Stimulated activated memory B cell treated with anti-CD40 and anti-IgM and Interleukin-4, amounts not matched to agents 10 μg/mL and 1 μg/mL and 100 μg/mL, for 72 hours (primary cell): ENCODE results near the gene SARM1.

Experiments
- ATAC-seq: fragments of 150-1000 bp; cut with Tn5 transposase; 2 replicates; pipeline ENCODE4 v1.10.0; 2021
- H3K27ac Mint-ChIP-seq: one replicate; pipeline ENCODE4 v1.8.0; 2022; ENCODE audit warnings: mild to moderate bottlenecking, mixed read lengths
- H3K27me3 Mint-ChIP-seq: one replicate; pipeline ENCODE4 v1.8.0; 2022; ENCODE audit warnings: mixed read lengths
- H3K36me3 Mint-ChIP-seq: one replicate; pipeline ENCODE4 v1.8.0; 2022; ENCODE audit warnings: mixed read lengths
- H3K4me1 Mint-ChIP-seq: one replicate; pipeline ENCODE4 v1.8.0; 2022; ENCODE audit warnings: mixed read lengths
- H3K4me3 Mint-ChIP-seq: one replicate; pipeline ENCODE4 v1.8.0; 2022; ENCODE audit warnings: mild to moderate bottlenecking, moderate library complexity, mixed read lengths
- H3K9me3 Mint-ChIP-seq: one replicate; pipeline ENCODE4 v1.8.0; 2022; ENCODE audit warnings: mixed read lengths

SARM1 gene

DNA sequence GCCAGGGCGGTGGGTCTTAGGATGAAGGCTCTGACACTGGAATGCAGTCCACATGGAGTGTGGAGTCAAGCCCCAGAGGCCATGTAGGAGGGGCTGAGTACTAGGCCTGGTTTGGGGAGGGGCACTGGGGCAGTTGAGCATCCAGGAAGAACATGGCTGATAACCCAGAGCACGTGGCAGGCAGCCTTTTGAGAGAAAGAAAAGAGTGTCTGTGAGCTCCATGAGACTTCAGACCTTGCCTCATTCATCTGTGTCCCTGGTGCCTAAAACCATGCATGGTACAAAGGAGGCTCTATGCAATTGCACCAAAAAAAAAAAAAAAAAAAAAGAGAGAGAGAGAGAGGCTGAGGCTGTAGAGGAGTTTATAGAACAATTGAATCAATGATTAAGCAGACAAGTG lies 19.9 kb downstream of the SARM1 start:
- ATAC-seq: no peak
- Mint-ChIP-seq H3K27me3 (no peaks in the 10 kb centered on the region), H3K27ac (no peak overlapping the region), H3K9me3 (no peaks in the 10 kb centered on the region), H3K36me3 (peaks cover 47% of the 10 kb centered on the region), H3K4me1 (no peaks in the 10 kb centered on the region), H3K4me3 (no peak overlapping the region)

DNA sequence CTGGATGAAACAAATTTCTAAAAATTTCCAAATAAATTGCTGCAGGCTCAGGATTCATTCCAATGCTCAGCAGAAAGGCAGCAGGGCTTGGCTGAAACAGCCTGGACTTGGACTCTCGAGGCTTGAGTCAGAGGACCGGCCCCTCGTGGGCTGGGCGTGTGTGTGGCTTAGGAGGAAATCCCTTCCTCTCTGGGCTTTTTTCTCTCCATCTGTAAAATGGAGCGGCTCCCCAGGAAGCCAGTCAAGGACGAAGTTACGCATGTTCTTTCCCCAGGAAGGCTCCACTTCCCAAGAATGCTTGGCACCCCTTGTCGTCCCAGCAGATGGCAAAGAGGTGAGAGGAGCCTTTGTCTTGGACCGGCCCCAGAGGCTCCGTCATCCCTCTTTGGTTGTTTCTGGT lies 21.0 kb downstream of the SARM1 start:
- Mint-ChIP-seq H3K36me3 (peaks cover 47% of the 10 kb centered on the region), H3K9me3 (no peaks in the 10 kb centered on the region), H3K27ac (no peak overlapping the region), H3K4me3 (no peak overlapping the region), H3K4me1 (no peaks in the 10 kb centered on the region), H3K27me3 (no peaks in the 10 kb centered on the region)
- no peak for ATAC-seq

DNA sequence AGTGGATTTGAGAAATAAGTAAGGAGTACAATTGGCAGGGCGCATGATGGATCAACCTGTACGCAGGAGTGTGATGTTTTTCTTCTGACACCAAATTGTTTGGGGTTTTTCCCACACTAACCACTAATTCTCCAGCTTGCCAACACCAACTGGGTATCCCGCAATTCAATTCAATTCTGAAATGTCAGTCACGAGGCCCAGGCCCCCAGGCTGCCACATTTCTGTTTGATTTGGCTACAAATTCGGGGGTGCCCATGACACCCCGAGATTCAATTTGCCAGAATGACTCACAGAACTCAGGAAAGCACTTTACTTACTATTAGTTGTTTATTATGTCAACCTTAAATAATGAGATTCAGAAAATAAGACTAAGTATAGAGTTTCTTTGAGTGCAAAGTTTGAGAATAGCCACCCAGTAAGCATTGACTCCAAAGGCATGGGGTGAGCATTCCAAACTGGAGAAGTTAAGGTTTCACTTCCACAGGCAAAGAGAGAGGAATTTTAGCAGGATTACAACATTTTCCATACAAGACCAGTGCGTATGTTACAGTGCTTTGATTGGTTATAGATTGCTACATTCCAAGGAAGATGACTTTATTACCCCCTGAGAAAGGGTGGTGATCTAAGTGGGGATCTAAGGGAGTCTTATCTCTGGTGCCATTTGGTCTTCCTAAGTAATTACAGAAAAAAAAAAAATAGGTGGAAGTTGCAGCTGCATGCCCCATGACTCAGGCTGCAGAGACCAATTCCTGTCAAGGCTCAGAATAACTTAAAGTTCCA lies 23.0 kb downstream of the SARM1 start:
- Mint-ChIP-seq H3K27me3 (no peaks in the 10 kb centered on the region), H3K27ac (no peak overlapping the region), H3K4me3 (no peak overlapping the region), H3K9me3 (no peaks in the 10 kb centered on the region), H3K36me3 (peaks cover 42% of the 10 kb centered on the region), H3K4me1 (peaks cover 11% of the 10 kb centered on the region)
- ATAC-seq: no peak

DNA sequence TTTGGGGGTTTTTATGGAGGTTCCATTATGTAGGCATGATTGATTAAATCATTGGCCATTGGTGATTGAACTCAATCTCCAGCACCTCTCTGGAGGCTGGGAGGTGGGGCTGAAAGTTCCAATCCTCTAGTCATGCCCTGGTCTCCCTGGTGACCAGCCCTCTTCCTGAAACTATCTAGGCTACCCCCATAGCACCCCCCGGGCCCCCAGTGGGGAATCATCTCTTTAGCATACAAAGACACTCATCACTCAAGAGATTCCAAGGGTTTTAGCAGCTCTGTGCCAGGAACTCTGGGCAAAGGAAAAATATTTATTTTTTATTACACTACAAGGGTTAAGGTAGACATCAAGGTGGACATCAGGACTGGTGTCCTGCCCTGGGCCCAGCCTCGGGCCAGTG lies 23.9 kb downstream of the SARM1 start:
- peaks cover 33% of the 10 kb centered on the region for H3K36me3 Mint-ChIP-seq
- no peaks in the 10 kb centered on the region for H3K9me3 Mint-ChIP-seq
- H3K4me1 Mint-ChIP-seq: peaks cover 11% of the 10 kb centered on the region

DNA sequence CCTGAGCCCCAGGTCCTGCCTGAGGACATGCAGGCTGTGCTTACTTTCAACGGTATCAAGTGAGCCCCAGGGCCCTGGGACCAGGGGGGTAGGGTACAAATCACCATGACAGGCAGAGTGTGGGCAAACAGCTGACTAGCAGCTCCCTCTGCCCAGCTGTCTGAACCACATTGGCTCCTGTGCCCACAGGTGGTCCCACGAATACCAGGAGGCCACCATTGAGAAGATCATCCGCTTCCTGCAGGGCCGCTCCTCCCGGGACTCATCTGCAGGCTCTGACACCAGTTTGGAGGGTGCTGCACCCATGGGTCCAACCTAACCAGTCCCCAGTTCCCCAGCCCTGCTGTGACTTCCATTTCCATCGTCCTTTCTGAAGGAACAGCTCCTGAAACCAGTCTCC lies 24.5 kb downstream of the SARM1 start:
- Mint-ChIP-seq H3K27me3 (no peaks in the 10 kb centered on the region), H3K4me1 (peaks cover 11% of the 10 kb centered on the region), H3K9me3 (no peaks in the 10 kb centered on the region), H3K4me3 (no peak overlapping the region), H3K36me3 (peaks cover 27% of the 10 kb centered on the region), H3K27ac (no peak overlapping the region)
- no peak for ATAC-seq

More for the DNA sequence above, 23.9 kb downstream of the SARM1 start:
- no peak for ATAC-seq
- no peak overlapping the region for H3K4me3 Mint-ChIP-seq
- no peaks in the 10 kb centered on the region for H3K27me3 Mint-ChIP-seq
- H3K27ac Mint-ChIP-seq: no peak overlapping the region

DNA sequence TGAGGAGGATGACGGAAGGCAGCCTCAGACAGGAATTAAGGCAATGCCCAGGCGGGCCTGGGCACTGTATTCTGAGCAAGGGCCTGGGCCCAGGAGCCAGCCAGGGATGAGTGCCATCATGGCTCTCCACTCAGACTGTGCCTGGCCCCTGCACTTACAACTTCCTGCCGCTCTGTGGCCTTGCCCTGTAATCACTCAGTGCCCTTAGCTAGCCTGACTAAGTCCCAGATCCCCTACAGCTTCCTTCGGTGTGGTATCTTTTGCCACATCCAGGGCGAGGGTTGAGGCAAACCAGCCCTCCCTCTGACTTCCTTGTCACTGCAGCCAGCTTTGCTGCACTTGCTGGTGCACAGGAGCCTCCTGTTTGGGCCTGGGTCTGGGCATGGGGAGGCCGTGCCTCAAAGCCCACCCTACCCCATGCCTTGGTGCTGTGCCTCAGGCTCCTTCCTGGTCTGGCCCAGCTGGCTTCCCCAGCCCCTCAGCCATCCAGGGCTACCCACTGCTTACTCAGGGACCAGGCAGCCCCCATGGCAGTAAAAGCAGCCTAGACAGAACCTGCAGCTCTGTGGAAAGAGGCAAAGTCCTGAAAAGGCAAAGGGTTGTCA lies 25.2 kb downstream of the SARM1 start:
- Mint-ChIP-seq H3K4me3 (no peak overlapping the region), H3K4me1 (peaks cover 11% of the 10 kb centered on the region), H3K27me3 (no peaks in the 10 kb centered on the region), H3K36me3 (peaks cover 19% of the 10 kb centered on the region), H3K27ac (no peak overlapping the region), H3K9me3 (no peaks in the 10 kb centered on the region)
- ATAC-seq: no peak

DNA sequence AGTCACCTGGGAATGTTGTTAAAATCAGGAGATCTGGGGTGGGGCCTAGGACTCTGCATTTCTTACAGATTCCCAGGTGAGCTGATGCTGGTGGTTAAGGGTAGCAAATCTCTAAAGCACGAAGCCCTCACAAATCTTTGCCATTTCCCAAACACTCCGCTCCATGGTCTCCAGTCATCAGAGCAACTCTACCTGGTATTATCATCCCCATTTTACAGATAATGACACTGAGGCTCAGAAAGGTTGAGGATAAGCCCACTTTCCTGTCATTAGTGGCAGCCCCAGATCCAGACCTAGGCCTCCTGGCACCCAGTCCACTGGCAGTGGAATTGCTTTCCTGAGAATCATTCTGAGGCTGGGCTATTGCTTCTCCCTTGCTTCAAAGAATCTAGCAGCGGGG lies 25.8 kb downstream of the SARM1 start:
- no peaks in the 10 kb centered on the region for H3K9me3 Mint-ChIP-seq
- no peak overlapping the region for H3K4me3 Mint-ChIP-seq
- no peak overlapping the region for H3K27ac Mint-ChIP-seq
- peaks cover 19% of the 10 kb centered on the region for H3K36me3 Mint-ChIP-seq
- H3K4me1 Mint-ChIP-seq: peaks cover 11% of the 10 kb centered on the region
- no peak for ATAC-seq
- H3K27me3 Mint-ChIP-seq: no peaks in the 10 kb centered on the region

DNA sequence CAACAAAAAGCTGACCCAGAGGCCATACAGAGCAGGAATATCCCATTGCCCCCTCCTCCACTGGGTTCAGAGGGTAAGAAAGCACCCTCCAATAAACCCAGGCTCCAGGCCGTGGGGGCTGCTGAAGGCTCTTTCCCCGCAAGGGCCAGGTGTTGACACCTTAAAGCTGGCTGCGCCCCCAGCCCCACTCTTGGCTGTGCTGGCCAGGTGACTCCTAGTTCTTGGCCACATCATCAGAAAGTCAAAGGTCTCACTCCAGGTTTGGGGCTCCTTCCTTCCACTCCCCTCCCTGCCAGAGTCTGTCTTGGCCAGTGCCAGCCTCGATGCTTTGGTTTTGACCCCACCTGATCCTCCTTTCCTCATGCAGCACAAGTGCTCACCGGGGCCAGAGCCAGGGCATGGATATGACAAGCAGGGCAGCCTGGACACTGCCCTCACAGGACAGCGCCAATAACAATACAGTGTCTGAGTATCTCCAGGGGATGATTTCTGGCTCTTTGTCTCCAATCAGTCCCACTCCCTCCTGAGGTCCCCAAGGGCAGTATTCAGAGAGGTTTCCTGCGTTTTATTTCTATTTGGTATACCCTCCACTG lies 26.3 kb downstream of the SARM1 start:
- Mint-ChIP-seq H3K27ac (peak overlapping the region; percentile 46), H3K4me1 (peaks cover 11% of the 10 kb centered on the region), H3K27me3 (no peaks in the 10 kb centered on the region), H3K4me3 (no peak overlapping the region), H3K36me3 (peaks cover 19% of the 10 kb centered on the region), H3K9me3 (no peaks in the 10 kb centered on the region)
- ATAC-seq: no peak

DNA sequence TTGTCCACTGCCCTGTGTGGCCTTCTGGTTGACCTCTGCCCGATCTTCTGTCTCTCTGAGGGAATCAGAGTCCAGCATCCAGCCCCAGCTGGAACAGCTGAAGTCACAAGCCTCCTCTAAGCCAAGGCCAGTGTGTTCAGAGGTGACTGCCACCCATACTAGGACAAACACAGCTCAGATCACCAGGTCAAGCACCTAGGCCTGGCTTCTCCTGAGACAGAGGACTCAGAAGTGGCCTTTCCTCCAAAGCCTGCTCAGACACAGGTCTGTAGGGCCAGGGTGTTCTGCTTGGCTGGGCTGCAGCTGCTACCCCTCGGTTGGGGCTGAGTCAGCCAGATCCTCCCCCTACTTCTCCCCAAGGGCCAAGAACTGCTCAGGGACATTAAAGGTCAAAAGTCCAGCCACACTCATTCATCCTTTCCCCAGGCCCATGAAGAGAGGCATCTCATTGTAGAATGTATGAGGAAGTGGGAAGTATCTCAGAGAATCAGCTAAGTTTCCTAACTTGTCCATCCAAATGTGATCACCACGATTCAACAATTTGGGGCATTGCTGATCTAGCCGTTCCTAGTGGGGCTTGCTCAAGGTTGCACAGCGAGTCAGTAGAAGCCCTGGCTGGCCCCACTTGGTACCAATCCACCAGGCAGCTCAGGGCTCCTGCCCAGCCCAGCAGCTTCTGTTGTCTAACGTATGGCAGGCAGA lies 26.9 kb downstream of the SARM1 start:
- H3K4me1 Mint-ChIP-seq: peaks cover 11% of the 10 kb centered on the region
- H3K36me3 Mint-ChIP-seq: peaks cover 19% of the 10 kb centered on the region
- no peak overlapping the region for H3K4me3 Mint-ChIP-seq
- peak overlapping the region; percentile 46 for H3K27ac Mint-ChIP-seq
- H3K27me3 Mint-ChIP-seq: no peaks in the 10 kb centered on the region
- no peaks in the 10 kb centered on the region for H3K9me3 Mint-ChIP-seq
- ATAC-seq: peak; percentile 63

DNA sequence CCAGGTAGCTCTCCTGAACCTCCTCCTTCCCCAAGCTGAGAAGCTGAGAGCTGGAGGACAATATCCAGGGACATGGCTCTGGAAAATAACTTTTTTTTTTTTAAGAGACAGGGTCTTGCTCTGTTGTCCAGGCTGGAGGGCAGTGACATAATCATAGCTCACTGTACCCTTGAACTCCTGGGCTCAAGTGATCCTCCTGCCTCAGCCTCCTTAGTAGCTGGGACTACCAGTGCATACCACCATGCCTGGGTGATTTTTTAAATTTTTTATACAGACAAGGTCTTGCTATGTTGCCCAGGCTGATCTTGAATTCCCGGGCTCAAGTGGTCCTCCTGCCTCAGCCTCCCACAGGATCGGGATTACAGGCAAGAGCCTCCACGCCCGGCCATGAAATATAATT lies 28.3 kb downstream of the SARM1 start:
- ATAC-seq: no peak
- H3K36me3 Mint-ChIP-seq: peaks cover 11% of the 10 kb centered on the region
- H3K27ac Mint-ChIP-seq: no peak overlapping the region
- H3K9me3 Mint-ChIP-seq: no peaks in the 10 kb centered on the region
- no peak overlapping the region for H3K4me3 Mint-ChIP-seq
- H3K4me1 Mint-ChIP-seq: peaks cover 24% of the 10 kb centered on the region
- no peaks in the 10 kb centered on the region for H3K27me3 Mint-ChIP-seq

DNA sequence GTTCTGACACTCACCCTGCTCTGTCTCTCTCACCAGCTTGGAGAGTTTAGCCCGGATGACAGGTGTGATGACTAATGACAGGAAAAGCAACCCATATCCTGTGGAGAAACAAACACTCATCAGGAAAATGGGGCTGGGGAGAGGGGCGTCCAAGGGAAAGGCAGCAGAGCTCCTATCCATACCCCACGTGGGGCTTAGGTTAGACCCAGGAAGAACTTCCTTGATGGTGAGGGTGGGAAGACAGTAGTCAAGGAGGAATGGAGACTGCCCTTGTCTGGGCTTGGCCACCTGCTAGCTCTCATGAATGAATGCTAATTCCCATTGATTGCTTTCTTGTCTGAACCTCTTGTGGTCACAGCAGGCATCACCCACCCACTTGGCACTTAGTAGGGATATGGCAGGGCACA lies 30.7 kb downstream of the SARM1 start:
- peaks cover 11% of the 10 kb centered on the region for H3K36me3 Mint-ChIP-seq
- ATAC-seq: no peak

DNA sequence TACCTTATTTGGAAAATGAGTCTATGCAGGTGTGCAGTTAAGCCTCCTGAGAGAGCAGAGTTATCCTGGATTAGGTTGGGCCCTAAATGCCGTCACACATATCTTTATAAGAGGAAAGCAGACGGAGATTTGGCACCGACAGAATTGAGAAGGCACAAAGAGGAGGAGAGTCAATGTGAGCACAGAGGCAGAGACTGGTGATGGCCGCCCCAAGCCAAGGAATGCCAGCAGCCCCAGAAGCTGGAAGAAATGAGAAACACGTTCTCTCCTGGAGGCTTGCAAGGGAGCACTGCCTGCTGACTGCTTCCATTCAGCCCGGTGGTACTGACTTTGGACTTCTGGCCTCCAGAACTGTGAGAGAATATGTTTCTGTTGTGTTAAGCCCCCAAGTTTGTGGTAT lies 31.4 kb downstream of the SARM1 start:
- no peak for ATAC-seq
- Mint-ChIP-seq H3K27ac (no peak overlapping the region), H3K27me3 (no peaks in the 10 kb centered on the region), H3K9me3 (no peaks in the 10 kb centered on the region), H3K4me1 (peaks cover 33% of the 10 kb centered on the region), H3K36me3 (peaks cover 5% of the 10 kb centered on the region), H3K4me3 (no peak overlapping the region)

More for the DNA sequence above, 30.7 kb downstream of the SARM1 start:
- Mint-ChIP-seq H3K9me3 (no peaks in the 10 kb centered on the region), H3K4me3 (no peak overlapping the region), H3K27me3 (no peaks in the 10 kb centered on the region), H3K4me1 (peaks cover 36% of the 10 kb centered on the region), H3K27ac (no peak overlapping the region)

DNA sequence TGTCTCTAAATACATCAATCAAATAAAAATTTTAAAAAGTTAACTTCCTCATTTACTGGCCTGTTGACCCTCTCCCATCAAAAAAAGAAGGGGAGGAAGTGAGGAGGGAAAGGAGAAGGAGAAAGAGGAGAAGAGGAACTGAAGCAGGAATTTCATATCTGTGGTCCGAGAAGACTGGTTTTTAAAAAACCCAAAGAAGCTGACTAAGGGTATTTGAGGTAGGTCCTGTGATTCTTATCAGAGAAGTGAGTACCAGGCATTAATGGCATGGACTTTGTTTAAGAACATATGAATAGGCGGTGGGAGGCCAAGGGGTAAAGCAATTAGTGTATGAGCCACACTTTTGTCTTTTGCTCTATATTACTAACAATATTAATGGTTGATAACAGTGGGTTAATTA lies 32.5 kb downstream of the SARM1 start:
- Mint-ChIP-seq H3K4me1 (peaks cover 25% of the 10 kb centered on the region), H3K27ac (peak overlapping the region; percentile 17), H3K27me3 (no peaks in the 10 kb centered on the region), H3K36me3 (no peaks in the 10 kb centered on the region), H3K9me3 (no peaks in the 10 kb centered on the region), H3K4me3 (no peak overlapping the region)
- no peak for ATAC-seq

DNA sequence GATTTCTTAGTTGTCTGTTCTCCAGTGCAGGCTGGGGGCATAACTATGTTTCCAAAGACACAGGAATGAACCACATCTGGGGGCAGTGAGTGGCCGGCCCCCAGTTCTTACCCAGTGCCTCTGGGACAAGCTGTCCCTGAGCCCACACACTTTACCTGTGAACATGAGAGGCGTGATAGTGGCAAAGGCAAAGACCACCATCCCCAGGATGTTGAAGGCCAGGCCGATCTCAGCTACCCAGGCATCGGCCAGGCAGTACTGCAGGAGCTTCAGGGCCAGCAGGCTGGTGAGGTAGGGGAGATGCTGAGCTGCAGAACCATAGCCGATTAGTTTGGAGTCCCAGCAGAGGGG lies 32.9 kb downstream of the SARM1 start:
- Mint-ChIP-seq H3K36me3 (no peaks in the 10 kb centered on the region), H3K4me1 (peaks cover 25% of the 10 kb centered on the region), H3K27me3 (no peaks in the 10 kb centered on the region), H3K4me3 (no peak overlapping the region), H3K27ac (no peak overlapping the region), H3K9me3 (no peaks in the 10 kb centered on the region)
- ATAC-seq: no peak

DNA sequence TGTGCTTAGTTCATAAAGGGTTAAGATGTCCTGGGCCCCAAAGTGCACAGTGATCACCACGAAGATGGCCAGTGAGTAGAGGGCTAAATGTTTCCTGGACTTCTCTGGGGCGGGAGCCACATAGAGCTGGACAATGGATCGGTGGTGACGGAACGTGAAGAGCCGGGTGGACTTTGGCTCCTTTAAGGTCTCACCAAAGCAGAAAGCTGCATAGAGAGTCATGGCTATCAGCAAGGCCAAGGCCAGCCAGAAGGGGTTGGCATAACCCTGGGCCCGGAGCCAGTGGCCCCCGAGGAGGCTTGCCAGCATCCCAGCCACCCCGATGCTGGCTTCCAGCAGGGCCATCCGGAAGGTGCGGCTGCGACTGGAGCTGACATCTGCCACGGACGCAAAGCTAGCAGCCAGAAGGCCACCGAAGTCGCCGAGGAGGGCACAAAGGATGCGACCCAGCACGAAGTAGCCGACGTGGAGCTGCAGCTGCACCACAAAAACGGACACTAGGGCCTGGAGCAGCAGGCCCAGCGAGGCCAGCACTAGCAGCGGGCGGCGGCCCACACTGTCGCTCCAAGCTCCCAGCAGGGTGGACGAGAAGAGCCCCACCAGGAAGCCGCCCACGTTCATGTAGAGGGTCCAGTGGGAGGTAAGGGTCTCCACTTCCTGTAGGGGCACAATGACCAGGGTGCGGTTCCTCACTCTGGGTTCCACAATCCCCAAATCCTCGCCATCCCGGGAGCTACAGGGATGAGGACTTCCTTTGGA lies 33.5 kb downstream of the SARM1 start:
- no peaks in the 10 kb centered on the region for H3K27me3 Mint-ChIP-seq
- H3K4me1 Mint-ChIP-seq: peaks cover 25% of the 10 kb centered on the region
- peak overlapping the region; percentile 83 for H3K4me3 Mint-ChIP-seq
- H3K9me3 Mint-ChIP-seq: no peaks in the 10 kb centered on the region
- H3K27ac Mint-ChIP-seq: peak overlapping the region; percentile 19
- ATAC-seq: no peak
- no peaks in the 10 kb centered on the region for H3K36me3 Mint-ChIP-seq
